H9 (cell line): Measurements from ENCODE around the gene CHD3. TPM values are rescaled to one million over a fixed set of nuclear protein-coding genes. Genes with fewer than 3 reads are reported as not detected.

ENCODE experiments used
- DNase-seq: peaks from one replicate; pipeline ENCODE4 v3.0.0-alpha.2; 2017
- H2AFZ ChIP-seq: one replicate; pipeline ENCODE4 v1.6.1; 2013; ENCODE audit warnings: mild to moderate bottlenecking, low read length, control low read depth, moderate library complexity
- H2AK5ac ChIP-seq: 2 replicates; pipeline ENCODE4 v1.6.1; 2013; ENCODE audit warnings: low read length, control low read depth, mixed read lengths; ENCODE audit not compliant: insufficient read length
- H2BK120ac ChIP-seq: one replicate; pipeline ENCODE4 v1.6.1; 2013; ENCODE audit warnings: low read depth, mild to moderate bottlenecking, low read length, control low read depth, inconsistent platforms; ENCODE audit not compliant: poor library complexity, severe bottlenecking
- H2BK12ac ChIP-seq: 2 replicates; pipeline ENCODE4 v1.6.1; 2013; ENCODE audit warnings: low read length, control low read depth, mixed read lengths, low read depth; ENCODE audit not compliant: insufficient read length
- H2BK15ac ChIP-seq: 2 replicates; pipeline ENCODE4 v1.6.1; 2013; ENCODE audit warnings: low read depth, low read length, control low read depth
- H2BK20ac ChIP-seq: one replicate; pipeline ENCODE4 v1.6.1; 2013; ENCODE audit warnings: low read depth, mild to moderate bottlenecking, low read length, control low read depth, inconsistent platforms; ENCODE audit not compliant: poor library complexity, severe bottlenecking
- H2BK5ac ChIP-seq: 2 replicates; pipeline ENCODE4 v1.6.1; 2013; ENCODE audit warnings: low read length, control low read depth, mixed read lengths; ENCODE audit not compliant: insufficient read length
- H3K14ac ChIP-seq: 2 replicates; pipeline ENCODE4 v1.6.1; 2013; ENCODE audit warnings: low read length, control low read depth; ENCODE audit not compliant: insufficient read depth
- H3K18ac ChIP-seq: 2 replicates; pipeline ENCODE4 v1.6.1; 2013; ENCODE audit warnings: low read depth, mild to moderate bottlenecking, mixed read lengths, low read length, control low read depth; ENCODE audit not compliant: insufficient read length
- H3K23ac ChIP-seq: 2 replicates; pipeline ENCODE4 v1.6.1; 2013; ENCODE audit warnings: low read length, control low read depth, mixed read lengths, low read depth; ENCODE audit not compliant: insufficient read length
- H3K23me2 ChIP-seq: 2 replicates; pipeline ENCODE4 v1.6.1; 2013; ENCODE audit warnings: low read depth, mild to moderate bottlenecking, mixed read lengths, low read length, control low read depth; ENCODE audit not compliant: insufficient read length, poor library complexity, severe bottlenecking
- H3K27ac ChIP-seq: 2 replicates; pipeline ENCODE4 v1.5.1; 2013; ENCODE audit warnings: low read length, control low read depth, mixed read lengths, low read depth; ENCODE audit not compliant: insufficient read length
- H3K27me3 ChIP-seq: 2 replicates; pipeline ENCODE4 v1.6.1; 2013; ENCODE audit warnings: low read length, control low read depth, inconsistent platforms; ENCODE audit not compliant: insufficient read depth
- H3K4ac ChIP-seq: 2 replicates; pipeline ENCODE4 v1.6.1; 2013; ENCODE audit warnings: low read depth, mild to moderate bottlenecking, control low read depth, inconsistent platforms, low read length, moderate library complexity
- H3K4me1 ChIP-seq: 2 replicates; pipeline ENCODE4 v1.6.1; 2013; ENCODE audit warnings: low read length, control low read depth, inconsistent platforms; ENCODE audit not compliant: insufficient read depth
- H3K4me2 ChIP-seq: 2 replicates; pipeline ENCODE4 v1.6.1; 2013; ENCODE audit warnings: low read length, control low read depth, mixed read lengths; ENCODE audit not compliant: insufficient read length, insufficient read depth
- H3K56ac ChIP-seq: 2 replicates; pipeline ENCODE4 v1.6.1; 2013; ENCODE audit warnings: low read depth, mild to moderate bottlenecking, mixed read lengths, low read length, control low read depth; ENCODE audit not compliant: insufficient read length
- H3K79me1 ChIP-seq: 2 replicates; pipeline ENCODE4 v1.6.1; 2013; ENCODE audit warnings: low read depth, mild to moderate bottlenecking, moderate library complexity, low read length, control low read depth, inconsistent platforms; ENCODE audit not compliant: insufficient read depth, poor library complexity, severe bottlenecking
- H3K79me2 ChIP-seq: 2 replicates; pipeline ENCODE4 v1.6.1; 2013; ENCODE audit warnings: low read length, control low read depth, inconsistent platforms; ENCODE audit not compliant: insufficient read depth
- H3K9ac ChIP-seq: 2 replicates; pipeline ENCODE4 v1.6.1; 2013; ENCODE audit warnings: low read length, control low read depth, mixed read lengths; ENCODE audit not compliant: insufficient read length; ENCODE audit errors: extremely low read depth
- H3K9me3 ChIP-seq: one replicate; pipeline ENCODE4 v1.6.1; 2013; ENCODE audit warnings: low read depth, low read length, inconsistent platforms; ENCODE audit not compliant: control insufficient read depth
- H3T11ph ChIP-seq: one replicate; pipeline ENCODE4 v1.6.1; 2013; ENCODE audit warnings: mild to moderate bottlenecking, low read length, control low read depth, inconsistent platforms
- H4K20me1 ChIP-seq: one replicate; pipeline ENCODE4 v1.6.1; 2013; ENCODE audit not compliant: control insufficient read depth, insufficient read length, insufficient read depth
- H4K5ac ChIP-seq: 2 replicates; pipeline ENCODE4 v1.6.1; 2013; ENCODE audit warnings: low read depth, mild to moderate bottlenecking, mixed read lengths, low read length, control low read depth; ENCODE audit not compliant: insufficient read length
- H4K8ac ChIP-seq: replicated peaks from 2 replicates; pipeline ENCODE4 v1.6.1; 2013; ENCODE audit warnings: low read length, control low read depth, mixed read lengths, low read depth; ENCODE audit not compliant: insufficient read length
- H4K91ac ChIP-seq: 2 replicates; pipeline ENCODE4 v1.6.1; 2013; ENCODE audit warnings: low read depth, mild to moderate bottlenecking, moderate library complexity, mixed read lengths, low read length, control low read depth; ENCODE audit not compliant: insufficient read length
- H3K27ac Mint-ChIP-seq, 3 experiments: 2 replicates in 2 of 3; 3 replicates in 1 of 3; pipeline ENCODE4 v1.8.0; 2020 to 2021; ENCODE audit warnings: mixed read lengths in 3 of 3, mild to moderate bottlenecking in 1 of 3, moderate library complexity in 1 of 3
- H3K27me3 Mint-ChIP-seq: 2 replicates; pipeline ENCODE4 v1.8.0; 2021; ENCODE audit warnings: low read depth, mild to moderate bottlenecking, moderate library complexity, mixed read lengths
- H3K36me3 Mint-ChIP-seq, 3 experiments: 2 replicates in 2 of 3; 3 replicates in 1 of 3; pipeline ENCODE4 v1.8.0; 2020 to 2021; ENCODE audit warnings: low read depth in 3 of 3, mixed read lengths in 3 of 3; ENCODE audit not compliant: insufficient read depth in 1 of 3
- H3K4me1 Mint-ChIP-seq, 2 experiments: 2 replicates each; pipeline ENCODE4 v1.8.0; 2020; ENCODE audit warnings: mixed read lengths in 2 of 2
- H3K4me3 Mint-ChIP-seq, 2 experiments: 2 replicates in 1 of 2; 3 replicates in 1 of 2; pipeline ENCODE4 v1.8.0; 2020 to 2021; ENCODE audit warnings: mild to moderate bottlenecking in 2 of 2, mixed read lengths in 2 of 2, moderate library complexity in 1 of 2
- H3K9me3 Mint-ChIP-seq, 2 experiments: 2 replicates in 1 of 2; 3 replicates in 1 of 2; pipeline ENCODE4 v1.8.0; 2020; ENCODE audit warnings: mild to moderate bottlenecking in 2 of 2, mixed read lengths in 2 of 2, moderate library complexity in 1 of 2
- WGBS: extraction: QIAGEN DNeasy Blood & Tissue Kit; methylation state at CpG from one replicate; pipeline ENCODE4 v1.1.7; 2013; ENCODE audit warnings: missing lambda C conversion rate, low lambda C conversion rate, mixed read lengths; ENCODE audit not compliant: insufficient read length; ENCODE audit errors: extremely low coverage; 5-methylcytosine and 5-hydroxymethylcytosine counted together
- total RNA-seq: library from RNA; stranded (reverse); gene quantifications from 2 replicates; pipeline ENCODE4 v1.2.1, GENCODE V29; 2021
- TF ChIP-seq, protein P1 (sequence below): fragments of 200-600 bp; sonication (generic); conservative IDR thresholded peaks from 3 replicates; pipeline ENCODE4 v1.8.0; 2021; ENCODE audit warnings: antibody characterized with exemption, mild to moderate bottlenecking

The CHD3 gene
- total RNA-seq, 1 experiment from 2014 or later, result 33.2 TPM

GRCh38 chr17:7961421-7961820, 72.8 kb downstream of the CHD3 start:
- Histone ChIP-seq H2BK15ac (no peak overlapping the region), H3K4me1 (no peaks in the 10 kb centered on the region; the same call in 1 of the 2 replicates), H2BK20ac (no peak overlapping the region), H3K56ac (no peak overlapping the region), H3K14ac (no peak overlapping the region), H2BK12ac (no peak overlapping the region), H3K9ac (no peak overlapping the region), H3K79me2 (no peaks in the 10 kb centered on the region), H3K4me2 (no peak overlapping the region), H3K18ac (no peak overlapping the region), H2AFZ (no peak overlapping the region), H3T11ph (no peak overlapping the region), H2BK5ac (no peak overlapping the region), H3K27me3 (no peaks in the 10 kb centered on the region), H4K5ac (no peak overlapping the region), H2BK120ac (no peak overlapping the region), H4K91ac (no peak overlapping the region), H3K23ac (no peak overlapping the region), H3K4ac (no peak overlapping the region), H3K23me2 (no peaks in the 10 kb centered on the region), H3K79me1 (no peaks in the 10 kb centered on the region), H3K27ac (no peak overlapping the region), H2AK5ac (no peak overlapping the region), H4K8ac (no peak overlapping the region), H3K9me3 (no peaks in the 10 kb centered on the region), H4K20me1 (no peaks in the 10 kb centered on the region)
- no peaks in the 10 kb centered on the region for H3K36me3 Mint-ChIP-seq
- H3K4me1 Mint-ChIP-seq, result peaks cover 17 to 19% of the 10 kb centered on the region in 2 experiments
- no peaks in the 10 kb centered on the region; the same call in none of the 2 replicates for H3K27me3 Mint-ChIP-seq
- no peaks in the 10 kb centered on the region for H3K9me3 Mint-ChIP-seq
- no CpG with 5 or more reads among the region's 2 CpGs for WGBS
- DNase-seq, result no peak
- H3K27ac Mint-ChIP-seq, result no peak overlapping the region; a peak in 1 of 7 replicates
- no peak overlapping the region for H3K4me3 Mint-ChIP-seq
- TF ChIP-seq, protein P1, sequence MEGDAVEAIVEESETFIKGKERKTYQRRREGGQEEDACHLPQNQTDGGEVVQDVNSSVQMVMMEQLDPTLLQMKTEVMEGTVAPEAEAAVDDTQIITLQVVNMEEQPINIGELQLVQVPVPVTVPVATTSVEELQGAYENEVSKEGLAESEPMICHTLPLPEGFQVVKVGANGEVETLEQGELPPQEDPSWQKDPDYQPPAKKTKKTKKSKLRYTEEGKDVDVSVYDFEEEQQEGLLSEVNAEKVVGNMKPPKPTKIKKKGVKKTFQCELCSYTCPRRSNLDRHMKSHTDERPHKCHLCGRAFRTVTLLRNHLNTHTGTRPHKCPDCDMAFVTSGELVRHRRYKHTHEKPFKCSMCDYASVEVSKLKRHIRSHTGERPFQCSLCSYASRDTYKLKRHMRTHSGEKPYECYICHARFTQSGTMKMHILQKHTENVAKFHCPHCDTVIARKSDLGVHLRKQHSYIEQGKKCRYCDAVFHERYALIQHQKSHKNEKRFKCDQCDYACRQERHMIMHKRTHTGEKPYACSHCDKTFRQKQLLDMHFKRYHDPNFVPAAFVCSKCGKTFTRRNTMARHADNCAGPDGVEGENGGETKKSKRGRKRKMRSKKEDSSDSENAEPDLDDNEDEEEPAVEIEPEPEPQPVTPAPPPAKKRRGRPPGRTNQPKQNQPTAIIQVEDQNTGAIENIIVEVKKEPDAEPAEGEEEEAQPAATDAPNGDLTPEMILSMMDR, result no peak

Other genes starting within 250 kb of the CHD3 start
- gene ATP1B2, start 237.9 kb upstream of the CHD3 start, total RNA-seq, result 15.4 and 16.2 TPM in 2 replicates
- 163 and 164 TPM in 2 replicates for gene TP53, start 201.3 kb upstream of the CHD3 start, total RNA-seq
- 27.0 and 29.8 TPM in 2 replicates for gene WRAP53, start 200.3 kb upstream of the CHD3 start, total RNA-seq
- gene EFNB3, start 183.6 kb upstream of the CHD3 start, total RNA-seq, result 11.3 and 11.4 TPM in 2 replicates
- gene DNAH2, start 171.0 kb upstream of the CHD3 start, total RNA-seq, result 0.15 and 0.22 TPM in 2 replicates
- 26.7 and 28.9 TPM in 2 replicates for gene KDM6B, start 54.6 kb upstream of the CHD3 start, total RNA-seq
- 8.9 and 11.3 TPM in 2 replicates for gene TMEM88, start 33.7 kb upstream of the CHD3 start, total RNA-seq
- gene NAA38, start 31.2 kb upstream of the CHD3 start, total RNA-seq, result 40.0 and 50.2 TPM in 2 replicates
- 17.1 and 18.0 TPM in 2 replicates for gene CYB5D1, start 30.8 kb upstream of the CHD3 start, total RNA-seq
- gene RNF227, start 27.5 kb downstream of the CHD3 start, total RNA-seq, result 1.9 and 2.5 TPM in 2 replicates
- 5.7 and 6.4 TPM in 2 replicates for gene KCNAB3, start 41.1 kb downstream of the CHD3 start, total RNA-seq
- gene TRAPPC1, start 43.2 kb downstream of the CHD3 start, total RNA-seq, result 132 and 160 TPM in 2 replicates
- 25.8 and 30.1 TPM in 2 replicates for gene CNTROB, start 43.4 kb downstream of the CHD3 start, total RNA-seq
- 0.15 and 0.35 TPM in 2 replicates for gene GUCY2D, start 113.8 kb downstream of the CHD3 start, total RNA-seq
- gene ALOX15B, start 150.3 kb downstream of the CHD3 start, total RNA-seq, result 0.11 TPM in 1 of 2 replicates, not detected in the other
- gene ALOX12B, start 198.9 kb downstream of the CHD3 start, total RNA-seq, result 0.86 and 1.2 TPM in 2 replicates
- 0.13 and 0.42 TPM in 2 replicates for gene ALOXE3, start 229.7 kb downstream of the CHD3 start, total RNA-seq
- 0.26 and 0.33 TPM in 2 replicates for gene HES7, start 235.3 kb downstream of the CHD3 start, total RNA-seq